NB4 (cell line): Measurements from ENCODE around the gene NDST1.

Source experiments
- CTCF ChIP-seq: IDR thresholded peaks from one replicate; pipeline ENCODE4 v1.5.1; 2012; ENCODE audit warnings: low read depth, low read length
- MYC ChIP-seq: IDR thresholded peaks from 2 replicates; pipeline ENCODE4 v1.6.1; 2011; ENCODE audit warnings: low read depth, low read length

- TF ChIP-seq CTCF (no peak), MYC (no peak)
Observed at GRCh38 chr5:150595466-150596031, 87.6 kb downstream of the NDST1 start.
